Vagina (tissue), 2 donors: ENCODE measurements around the gene CFD. TPM values are rescaled to one million over a fixed set of nuclear protein-coding genes. Genes with fewer than 3 reads are reported as not detected.
"Not testable (repeated sequence)": the region's sequence is repeated elsewhere in the genome, so short reads cannot be mapped to it uniquely, and the experiment has no call there.

Experiments used
- DNase-seq, 2 donors: peaks; one replicate each; pipeline ENCODE4 v3.0.0-alpha.2; 2017; ENCODE audit errors: extremely low spot score in 2 of 2
- H3K27ac ChIP-seq: fragments of 200-600 bp; sonication (generic); one replicate; pipeline ENCODE4 v1.5.1; 2019
- H3K27me3 ChIP-seq: fragments of 200-600 bp; sonication (generic); one replicate; pipeline ENCODE4 v1.5.1; 2019
- H3K36me3 ChIP-seq, 2 donors: fragments of 200-600 bp; sonication (generic); one replicate each; pipeline ENCODE4 v1.5.1; 2017 to 2019
- H3K4me1 ChIP-seq: fragments of 200-600 bp; sonication (generic); one replicate; pipeline ENCODE4 v1.5.1; 2019
- H3K4me3 ChIP-seq, 2 donors: fragments of 200-600 bp; sonication (generic); 1 replicate in 1 of 2; 2 replicates in 1 of 2; pipeline ENCODE4 v1.5.1; 2016 to 2019
- H3K9me3 ChIP-seq: fragments of 200-600 bp; sonication (generic); one replicate; pipeline ENCODE4 v1.5.1; 2019
- POLR2A ChIP-seq, 2 donors: fragments of 450-650 bp; IDR thresholded peaks; one replicate each; pipeline ENCODE4 v1.6.1; 2017; ENCODE audit warnings: antibody characterized with exemption in 2 of 2, mild to moderate bottlenecking in 2 of 2, moderate library complexity in 2 of 2
- POLR2AphosphoS5 ChIP-seq, 2 donors: sonication (generic); formaldehyde crosslinking; IDR thresholded peaks; one replicate each; pipeline ENCODE4 v1.9.0; 2017; ENCODE audit warnings: antibody characterized with exemption in 2 of 2, mild to moderate bottlenecking in 2 of 2, low read depth in 1 of 2; ENCODE audit not compliant: insufficient read depth in 1 of 2
- intact Hi-C: fragments of 100-400 bp; cut with DNase I; formaldehyde crosslinking; loops from one replicate; pipeline ENCODE4 v1.15.1; 2023
- total RNA-seq: library from RNA; depleted of rRNA; stranded (reverse); fragments of >200 nt; gene quantifications from one replicate; pipeline ENCODE4 v1.2.3, GENCODE V29; 2016
- TF ChIP-seq, protein P1 (sequence below), 3 experiments: fragments of 450-650 bp in 2 of 3; fragments of 200-600 bp in 1 of 3; sonication (generic) in 1 of 3; IDR thresholded peaks; one replicate each; pipeline ENCODE4 v1.5.1; 2017 to 2019; ENCODE audit warnings: antibody characterized with exemption in 3 of 3, mild to moderate bottlenecking in 2 of 3, moderate library complexity in 2 of 3

CFD gene
- total RNA-seq, 1 donor from 2014 or later: 2,325 TPM

DNA sequence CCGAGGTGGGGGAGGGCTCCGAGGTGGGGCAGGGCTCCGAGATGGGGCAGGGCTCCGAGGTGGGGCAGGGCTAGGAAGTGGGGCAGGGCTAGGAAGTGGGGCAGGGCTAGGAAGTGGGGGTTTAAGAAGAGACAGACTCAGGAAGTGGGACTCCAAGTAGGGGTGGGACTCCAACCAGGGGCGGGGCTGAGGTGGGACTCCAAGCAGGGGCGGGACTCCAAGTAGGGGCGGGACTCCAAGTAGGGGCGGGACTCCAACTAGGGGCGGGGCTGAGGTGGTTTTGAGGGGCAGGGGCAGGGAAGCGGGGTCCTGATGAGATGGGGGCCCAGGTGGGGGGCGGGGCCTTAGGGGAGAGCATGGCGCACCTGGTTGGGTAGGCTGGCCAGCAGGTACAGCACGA, 13.6 kb downstream of the CFD start:
- no peaks in the 10 kb centered on the region for H3K27me3 ChIP-seq
- no peak overlapping the region for H3K4me3 ChIP-seq
- H3K9me3 ChIP-seq: no peaks in the 10 kb centered on the region
- H3K36me3 ChIP-seq: peaks cover 0 to 38% of the 10 kb centered on the region in 2 donors
- DNase-seq: no peak
- intact Hi-C loops: no loop called here
- H3K4me1 ChIP-seq: peaks cover 37% of the 10 kb centered on the region
- H3K27ac ChIP-seq: peak overlapping the region; percentile 81
- TF ChIP-seq, protein P1, sequence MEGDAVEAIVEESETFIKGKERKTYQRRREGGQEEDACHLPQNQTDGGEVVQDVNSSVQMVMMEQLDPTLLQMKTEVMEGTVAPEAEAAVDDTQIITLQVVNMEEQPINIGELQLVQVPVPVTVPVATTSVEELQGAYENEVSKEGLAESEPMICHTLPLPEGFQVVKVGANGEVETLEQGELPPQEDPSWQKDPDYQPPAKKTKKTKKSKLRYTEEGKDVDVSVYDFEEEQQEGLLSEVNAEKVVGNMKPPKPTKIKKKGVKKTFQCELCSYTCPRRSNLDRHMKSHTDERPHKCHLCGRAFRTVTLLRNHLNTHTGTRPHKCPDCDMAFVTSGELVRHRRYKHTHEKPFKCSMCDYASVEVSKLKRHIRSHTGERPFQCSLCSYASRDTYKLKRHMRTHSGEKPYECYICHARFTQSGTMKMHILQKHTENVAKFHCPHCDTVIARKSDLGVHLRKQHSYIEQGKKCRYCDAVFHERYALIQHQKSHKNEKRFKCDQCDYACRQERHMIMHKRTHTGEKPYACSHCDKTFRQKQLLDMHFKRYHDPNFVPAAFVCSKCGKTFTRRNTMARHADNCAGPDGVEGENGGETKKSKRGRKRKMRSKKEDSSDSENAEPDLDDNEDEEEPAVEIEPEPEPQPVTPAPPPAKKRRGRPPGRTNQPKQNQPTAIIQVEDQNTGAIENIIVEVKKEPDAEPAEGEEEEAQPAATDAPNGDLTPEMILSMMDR (IDR thresholded peaks at IDR 0.05): no peak
- TF ChIP-seq POLR2AphosphoS5 (IDR thresholded peaks at IDR 0.05; ENCODE audit: insufficient read depth in 1 of 2, low read depth in 1 of 2) (no peak), POLR2A (IDR thresholded peaks at IDR 0.05) (no peak)

DNA sequence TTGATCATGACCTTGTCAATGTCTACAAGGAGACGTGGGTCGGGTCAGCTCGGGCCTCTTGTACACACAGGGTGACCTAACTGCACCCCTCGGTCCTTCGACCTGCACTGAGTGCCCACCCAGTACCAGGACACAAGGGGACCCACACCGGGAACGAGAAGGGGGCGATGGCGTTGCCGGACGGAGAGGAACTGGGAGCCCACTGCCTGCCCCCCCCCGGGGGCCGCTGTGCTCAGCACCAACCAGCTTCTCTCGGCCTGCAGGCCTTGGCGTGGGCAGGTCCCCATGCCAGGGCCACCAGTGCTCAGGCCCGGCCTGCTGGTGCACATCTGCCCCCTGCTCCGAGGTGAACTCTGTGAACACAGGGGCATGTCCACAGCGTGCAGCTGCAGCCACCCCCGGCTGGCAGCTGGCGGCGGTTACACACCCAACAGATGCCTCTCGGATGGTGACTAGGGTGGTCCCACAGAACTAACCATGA, 14.1 kb downstream of the CFD start:
- peaks cover 35% of the 10 kb centered on the region for H3K4me1 ChIP-seq
- TF ChIP-seq POLR2AphosphoS5 (IDR thresholded peaks at IDR 0.05; ENCODE audit: insufficient read depth in 1 of 2, low read depth in 1 of 2): no peak
- TF ChIP-seq, protein P1 (IDR thresholded peaks at IDR 0.05): no peak
- no peak for TF ChIP-seq POLR2A (IDR thresholded peaks at IDR 0.05)
- peaks cover 0 to 33% of the 10 kb centered on the region in 2 donors for H3K36me3 ChIP-seq
- H3K27ac ChIP-seq: peak overlapping the region; percentile 81
- H3K4me3 ChIP-seq: no peak overlapping the region
- intact Hi-C loops: no loop called here
- H3K9me3 ChIP-seq: no peaks in the 10 kb centered on the region
- H3K27me3 ChIP-seq: no peaks in the 10 kb centered on the region
- DNase-seq: no peak

DNA sequence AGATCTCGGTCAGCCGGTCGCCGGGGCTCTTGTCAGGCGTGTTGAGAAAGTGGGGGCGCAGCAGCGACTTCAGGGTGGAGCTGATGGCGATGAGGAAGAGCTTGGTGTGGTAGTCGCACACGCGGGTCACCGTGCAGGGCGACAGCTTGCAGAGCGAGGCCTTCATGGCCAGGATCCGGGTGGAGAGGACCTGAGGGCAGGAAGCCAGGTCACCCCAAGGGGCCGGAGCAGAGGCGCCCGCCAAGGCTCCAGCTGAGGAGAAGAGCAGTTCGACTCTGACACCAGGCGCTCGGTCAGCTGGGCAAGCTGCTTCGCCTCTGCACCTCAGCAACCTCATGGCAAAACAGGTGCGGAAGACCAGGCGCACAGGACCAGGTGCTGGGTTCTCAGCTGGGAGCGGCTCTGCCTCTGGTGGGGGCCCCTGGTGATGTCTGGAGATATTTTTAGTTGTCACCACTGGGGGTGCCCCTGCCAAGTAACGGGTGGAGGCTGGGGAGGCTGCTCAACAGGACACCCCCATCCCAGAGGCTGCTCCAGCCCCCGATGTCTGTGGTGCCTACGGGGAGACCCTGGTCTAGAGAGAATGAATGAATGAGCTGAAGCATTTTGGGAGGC, 15.9 kb downstream of the CFD start:
- H3K27me3 ChIP-seq: no peaks in the 10 kb centered on the region
- H3K36me3 ChIP-seq: peaks cover 0 to 46% of the 10 kb centered on the region in 2 donors
- H3K9me3 ChIP-seq: no peaks in the 10 kb centered on the region
- peak in 1 of 2 donors; percentile 11 for TF ChIP-seq POLR2AphosphoS5 (IDR thresholded peaks at IDR 0.05; ENCODE audit: insufficient read depth in 1 of 2, low read depth in 1 of 2)
- TF ChIP-seq POLR2A (IDR thresholded peaks at IDR 0.05): no peak
- no peak overlapping the region for H3K27ac ChIP-seq
- peaks cover 17% of the 10 kb centered on the region for H3K4me1 ChIP-seq
- H3K4me3 ChIP-seq: no peak overlapping the region
- no peak for DNase-seq
- intact Hi-C loops: no loop called here

DNA sequence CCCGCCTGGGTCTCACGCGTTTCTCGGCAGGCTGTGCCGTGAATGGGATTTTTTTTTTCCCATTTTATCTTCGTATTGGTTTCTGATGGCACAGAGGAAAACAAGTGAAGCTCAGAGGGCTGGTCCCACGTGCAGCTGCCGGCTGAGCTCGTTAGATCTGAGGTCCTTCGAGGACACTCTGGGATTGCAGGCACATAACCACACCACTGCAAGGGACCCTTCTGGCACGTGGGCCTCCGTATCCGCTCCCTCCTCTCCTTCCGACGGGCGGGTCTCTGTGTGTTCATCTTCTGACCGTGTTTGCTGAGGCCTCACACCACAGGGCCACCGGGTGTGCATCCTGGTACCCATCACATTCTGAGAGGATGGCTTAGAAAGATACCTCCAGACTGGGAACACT, 16.6 kb downstream of the CFD start:
- DNase-seq: no peak
- Histone ChIP-seq H3K36me3 (peaks cover 0 to 46% of the 10 kb centered on the region in 2 donors), H3K4me1 (peaks cover 12% of the 10 kb centered on the region), H3K4me3 (no peak overlapping the region), H3K27ac (no peak overlapping the region), H3K27me3 (no peaks in the 10 kb centered on the region), H3K9me3 (no peaks in the 10 kb centered on the region)
- TF ChIP-seq POLR2AphosphoS5 (IDR thresholded peaks at IDR 0.05; ENCODE audit: insufficient read depth in 1 of 2, low read depth in 1 of 2) (no peak), POLR2A (IDR thresholded peaks at IDR 0.05) (no peak)
- TF ChIP-seq, protein P1 (IDR thresholded peaks at IDR 0.05): no peak
- intact Hi-C loops: no loop called here

- no peak overlapping the region for H3K27ac ChIP-seq
- peaks cover 9% of the 10 kb centered on the region for H3K4me1 ChIP-seq
- peaks cover 3 to 50% of the 10 kb centered on the region in 2 donors for H3K36me3 ChIP-seq
- no peak for TF ChIP-seq POLR2A (IDR thresholded peaks at IDR 0.05)
- peak in 1 of 2 donors; percentile 41 for TF ChIP-seq POLR2AphosphoS5 (IDR thresholded peaks at IDR 0.05; ENCODE audit: insufficient read depth in 1 of 2, low read depth in 1 of 2)
- DNase-seq: no peak
- no peak overlapping the region for H3K4me3 ChIP-seq
- H3K9me3 ChIP-seq: no peaks in the 10 kb centered on the region
- H3K27me3 ChIP-seq: no peaks in the 10 kb centered on the region
- intact Hi-C loops: no loop called here
These were observed 17.4 kb downstream of the CFD start for GRCh38 chr19:876780-877314.

DNA sequence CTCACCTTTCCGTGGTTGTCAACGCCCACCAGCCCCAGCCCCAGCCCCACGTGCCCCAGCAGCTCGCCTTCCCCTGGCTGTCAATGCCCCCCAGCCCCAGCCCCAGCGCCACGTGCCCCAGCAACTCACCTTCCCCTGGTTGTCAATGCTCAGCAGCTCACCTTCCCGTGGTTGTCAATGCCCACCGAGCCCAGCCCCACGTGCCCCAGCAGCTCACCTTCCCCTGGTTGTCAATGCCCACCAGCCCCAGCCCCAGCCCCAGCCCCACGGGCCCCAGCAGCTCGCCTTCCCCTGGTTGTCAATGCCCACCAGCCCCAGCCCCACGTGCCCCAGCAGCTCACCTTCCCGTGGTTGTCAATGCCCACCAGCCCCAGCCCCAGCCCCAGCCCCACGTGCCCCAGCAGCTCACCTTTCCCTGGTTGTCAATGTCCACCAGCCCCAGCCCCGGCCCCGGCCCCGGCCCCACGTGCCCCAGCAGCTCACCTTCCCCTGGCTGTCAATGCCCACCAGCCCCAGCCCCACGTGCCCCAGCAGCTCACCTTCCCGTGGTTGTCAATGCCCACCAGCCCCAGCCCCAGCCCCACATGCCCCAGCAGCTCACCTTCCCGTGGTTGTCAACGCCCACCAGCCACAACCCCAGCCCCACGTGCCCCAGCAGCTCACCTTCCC, 18.7 kb downstream of the CFD start:
- peaks cover 3 to 62% of the 10 kb centered on the region in 2 donors for H3K36me3 ChIP-seq
- H3K27me3 ChIP-seq, H3K4me1 ChIP-seq, H3K27ac ChIP-seq, intact Hi-C loops, H3K4me3 ChIP-seq, H3K9me3 ChIP-seq, DNase-seq: not testable (repeated sequence)

- H3K36me3 ChIP-seq: peaks cover 3 to 65% of the 10 kb centered on the region in 2 donors
- intact Hi-C loops, H3K27me3 ChIP-seq, H3K27ac ChIP-seq, H3K4me1 ChIP-seq, DNase-seq, H3K9me3 ChIP-seq, H3K4me3 ChIP-seq: not testable (repeated sequence)
These were observed 19.5 kb downstream of the CFD start for GRCh38 chr19:878751-879561.
